SK-N-SH treated with all-trans-retinoic acid at 6 μM for 48 hours (cell line): ENCODE results near the gene SPAG5.

Experiments
- ARNTL ChIP-seq: fragments of 450-650 bp; formaldehyde crosslinking; IDR thresholded peaks from 2 replicates; pipeline ENCODE4 v1.5.0; 2020; ENCODE audit warnings: low read depth, mild to moderate bottlenecking, moderate library complexity, borderline replicate concordance
- BACH2 ChIP-seq: fragments of 250-450 bp; sonication (Bioruptor Pico); IDR thresholded peaks from 2 replicates; pipeline ENCODE4 v1.9.0; 2021; ENCODE audit warnings: mild to moderate bottlenecking, borderline replicate concordance
- CREB5 ChIP-seq: fragments of 250-450 bp; sonication (Bioruptor Pico); IDR thresholded peaks from 2 replicates; pipeline ENCODE4 v1.5.1; 2020; ENCODE audit warnings: low read depth, mild to moderate bottlenecking, moderate library complexity
- ISL1 ChIP-seq: fragments of 250-450 bp; sonication (Bioruptor Pico); IDR thresholded peaks from 2 replicates; pipeline ENCODE4 v2.1.2; 2022; ENCODE audit warnings: mild to moderate bottlenecking, moderate library complexity
- OSR1 ChIP-seq: fragments of 250-450 bp; sonication (Bioruptor Pico); IDR thresholded peaks from 2 replicates; pipeline ENCODE4 v1.8.0; 2022; ENCODE audit warnings: moderate library complexity, mild to moderate bottlenecking, inconsistent platforms
- PATZ1 ChIP-seq: fragments of 250-450 bp; sonication (Bioruptor Pico); IDR thresholded peaks from 2 replicates; pipeline ENCODE4 v1.8.0; 2020; ENCODE audit warnings: mild to moderate bottlenecking, moderate library complexity, borderline replicate concordance
- TSHZ2 ChIP-seq: fragments of 250-450 bp; sonication (Bioruptor Pico); IDR thresholded peaks from 2 replicates; pipeline ENCODE4 v1.5.0; 2020; ENCODE audit warnings: mild to moderate bottlenecking, moderate library complexity
- ZC3H10 ChIP-seq: fragments of 250-450 bp; sonication (Bioruptor Pico); IDR thresholded peaks from 2 replicates; pipeline ENCODE4 v1.5.1; 2021; ENCODE audit warnings: mild to moderate bottlenecking, moderate library complexity
- ZFP30 ChIP-seq: fragments of 450-650 bp; formaldehyde crosslinking; IDR thresholded peaks from 2 replicates; pipeline ENCODE4 v1.5.0; 2022; ENCODE audit warnings: mild to moderate bottlenecking, moderate library complexity

GRCh38 chr17:28545141-28545503 lies 53.7 kb downstream of the SPAG5 start:
- TF ChIP-seq CREB5 (CRISPR knock-in tag) (no peak), OSR1 (no peak), ISL1 (no peak), BACH2 (CRISPR knock-in tag) (no peak), ZFP30 (CRISPR knock-in tag) (no peak), ARNTL (CRISPR knock-in tag) (no peak), ZC3H10 (no peak), TSHZ2 (CRISPR knock-in tag) (no peak), PATZ1 (CRISPR knock-in tag) (no peak)
